NK-92 treated with Interleukin-12 subunit alpha and Interleukin-12 subunit beta, amount 100 ng/mL, for 24 hours (cell line): ENCODE data around the gene C14orf180.

Experiments used
- DNase-seq: peaks from one replicate; lab custom pipeline; 2025; lab: John Stamatoyannopoulos, UW

The C14orf180 gene

GRCh38 chr14:104579507-104579906 is at the start of gene C14orf180:
C14orf180 (plus strand) TSS chr14:104579764; CDS start chr14:104586431, 6,667 bp downstream.
- DNase-seq, result no peak

- no peak for DNase-seq
Observed at GRCh38 chr14:104530646-104531045, 48.9 kb upstream of the C14orf180 start.

DNA sequence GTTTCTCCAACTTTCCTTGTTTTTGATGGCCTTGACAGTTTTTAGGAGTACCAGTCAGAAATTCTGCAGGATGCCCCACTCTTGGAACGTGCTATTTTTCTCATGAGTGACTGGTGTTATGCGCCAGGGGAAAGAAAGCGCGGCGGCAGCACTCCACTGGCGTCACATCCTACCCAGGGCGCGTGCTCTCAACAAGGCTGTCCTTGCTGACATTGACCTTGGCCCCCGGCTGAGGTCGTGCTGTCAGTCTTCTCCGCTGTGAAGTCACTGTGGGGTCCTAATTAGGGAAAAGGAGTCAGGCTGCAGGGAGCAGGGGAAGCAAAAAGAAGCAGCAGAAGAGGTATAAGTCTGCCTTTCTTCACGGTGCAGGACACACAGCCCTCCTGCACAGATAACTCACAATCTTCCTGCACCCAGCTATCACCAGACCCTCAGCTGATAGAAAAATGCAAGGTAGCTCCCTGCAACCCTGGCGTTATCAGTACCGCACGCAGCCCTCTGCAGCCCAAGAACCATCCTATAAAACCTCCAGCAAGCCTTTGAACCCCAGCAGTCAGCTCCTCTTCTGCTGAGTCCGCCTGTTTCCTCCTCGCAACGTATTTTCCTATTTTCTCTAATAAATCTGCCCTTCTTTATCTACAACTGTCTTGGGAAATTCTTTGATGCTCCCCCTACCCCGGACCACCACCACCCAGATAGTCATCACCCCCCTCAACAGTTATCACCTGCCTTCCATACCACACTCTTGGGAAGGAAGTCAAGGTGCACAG is 48.0 kb upstream of the C14orf180 start:
- no peak for DNase-seq

DNA sequence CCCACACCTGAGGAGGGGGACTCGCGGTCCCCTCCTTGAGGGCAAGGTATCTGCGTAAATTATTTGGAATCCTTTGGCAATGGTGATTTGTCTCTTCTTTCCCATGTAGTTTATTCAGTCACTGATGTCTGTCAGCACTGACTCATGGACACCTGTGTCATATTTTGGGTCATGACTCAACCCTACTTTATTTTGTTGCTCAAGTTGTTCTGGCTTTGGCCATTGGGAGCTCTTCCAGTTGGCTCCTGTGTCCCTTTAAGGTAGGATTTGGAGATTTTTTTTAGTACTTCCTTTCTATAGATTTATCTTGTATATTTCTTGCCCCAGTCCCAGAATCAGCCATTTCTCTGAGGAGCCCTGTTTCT is 47.4 kb upstream of the C14orf180 start:
- DNase-seq, result no peak

DNA sequence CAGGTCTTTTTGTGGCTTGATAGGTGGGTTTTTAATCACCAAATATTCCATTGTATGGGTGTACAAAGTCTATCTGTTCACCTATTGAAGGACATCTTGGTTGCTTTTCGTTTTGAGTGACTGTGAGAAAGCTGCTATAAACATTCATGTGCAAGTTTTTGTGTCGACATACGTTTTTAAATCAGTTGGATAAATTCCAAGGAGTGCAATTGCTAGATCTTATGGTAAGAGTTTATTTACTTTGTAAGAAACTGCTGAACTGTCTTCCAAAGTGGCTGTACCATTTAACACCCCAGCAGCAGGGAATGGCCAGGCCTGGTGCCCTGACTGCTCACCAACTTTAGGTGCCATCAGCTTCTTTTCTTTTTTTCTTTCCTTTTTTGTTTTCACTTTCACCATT is 45.5 kb upstream of the C14orf180 start:
- DNase-seq, result no peak

DNA sequence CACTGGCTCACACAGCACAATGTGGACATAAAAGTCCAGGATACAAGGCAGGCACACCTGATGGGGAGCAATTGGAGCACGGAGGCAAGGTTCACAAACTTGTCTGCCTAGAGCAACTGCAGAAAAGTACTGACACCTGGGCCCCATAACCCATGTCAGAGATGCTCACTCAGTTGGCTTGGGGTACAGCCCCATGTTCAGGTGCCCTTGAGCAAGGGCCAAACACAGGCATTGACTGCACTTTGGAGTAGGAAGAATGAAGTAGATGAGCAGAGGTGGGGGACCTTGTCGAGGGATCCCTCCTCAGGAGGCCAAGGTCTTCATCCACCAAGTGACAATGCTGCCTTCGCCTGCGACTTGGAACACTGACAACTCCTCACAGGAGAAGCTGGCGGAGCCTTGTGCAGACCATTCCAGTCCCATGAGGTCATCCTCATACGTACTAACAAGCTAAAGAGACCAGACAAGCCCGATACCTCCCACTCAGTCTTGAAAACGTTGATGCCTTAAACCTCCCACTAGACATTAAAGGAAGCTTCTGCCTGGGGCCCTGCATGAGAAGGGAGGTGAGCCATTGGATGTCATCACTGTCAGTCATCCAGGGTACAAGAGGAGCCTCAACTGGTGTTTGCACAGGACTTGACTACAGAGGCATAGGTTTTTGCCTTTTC is 42.5 kb upstream of the C14orf180 start:
- no peak for DNase-seq

- no peak for DNase-seq
Observed at GRCh38 chr14:104537613-104537988, 42.0 kb upstream of the C14orf180 start.

DNA sequence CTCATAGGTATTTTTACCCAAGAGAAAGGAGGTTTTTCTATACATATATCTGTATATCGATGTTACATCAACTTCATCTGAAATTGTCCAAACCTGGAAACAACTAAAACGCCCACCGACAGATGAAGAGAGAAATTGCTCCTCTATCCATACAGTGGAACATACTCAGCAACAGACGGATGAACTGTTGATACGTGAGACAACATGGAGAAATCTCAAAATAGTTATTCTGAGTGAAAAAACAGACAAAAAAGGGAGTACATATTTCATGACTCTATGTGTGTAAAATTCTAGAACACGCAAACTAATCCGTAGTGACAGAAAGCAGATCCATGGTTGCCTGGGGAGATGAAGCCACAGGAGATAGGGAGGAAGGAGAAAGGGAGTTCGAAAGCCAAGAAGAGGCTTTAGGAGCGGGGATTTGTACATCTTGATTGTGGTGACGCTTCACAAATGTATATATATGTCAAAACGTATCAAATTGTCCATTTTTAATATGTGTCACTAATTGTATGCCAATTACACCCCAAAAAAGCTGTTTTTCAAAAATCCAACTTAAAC is 37.6 kb upstream of the C14orf180 start:
- no peak for DNase-seq

DNA sequence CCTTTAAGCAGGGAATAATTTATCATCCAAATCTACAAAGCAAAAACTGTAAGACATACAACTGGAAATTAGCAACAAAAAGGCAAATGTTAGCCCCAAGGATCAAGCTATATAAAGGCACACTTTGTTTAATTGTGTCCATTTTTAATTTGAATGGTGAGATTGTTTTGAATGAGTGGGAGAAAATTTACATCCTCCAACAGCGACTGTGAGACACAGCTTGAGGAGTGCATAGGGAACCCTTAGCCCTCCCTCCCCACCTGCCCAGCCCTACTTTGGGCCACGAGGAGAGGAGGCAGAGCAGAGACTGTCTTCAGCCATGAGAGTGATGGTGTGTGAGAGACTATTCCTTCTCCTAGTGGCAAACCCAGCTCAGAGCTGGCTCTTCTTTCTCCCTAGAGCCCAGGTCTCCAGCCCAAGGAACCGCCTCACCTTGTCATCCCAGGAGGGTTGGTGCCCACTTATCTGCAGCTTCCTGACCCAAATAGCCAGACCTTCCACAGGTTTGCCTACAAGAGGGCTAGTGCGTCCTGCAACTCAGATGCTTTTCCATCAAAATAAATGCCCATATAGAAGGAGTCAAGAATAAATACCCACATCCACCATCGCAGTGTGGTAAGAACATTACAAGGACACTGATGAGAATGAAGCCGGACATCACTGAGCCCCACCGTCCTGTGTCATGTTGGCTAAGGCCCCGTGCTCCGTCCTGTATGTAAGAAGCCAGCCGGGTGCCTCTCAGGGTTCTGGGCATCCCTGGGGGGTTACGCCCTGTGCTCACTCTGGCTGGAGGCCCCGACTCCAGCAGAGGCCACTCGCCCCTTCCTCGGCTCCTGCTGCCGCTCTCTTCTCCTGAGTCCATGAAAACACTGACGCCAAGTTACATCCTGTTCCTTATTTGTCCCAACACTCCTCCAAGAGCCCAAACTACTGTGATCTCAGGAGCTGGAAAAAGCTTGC is 36.4 kb upstream of the C14orf180 start:
- DNase-seq, result no peak

DNA sequence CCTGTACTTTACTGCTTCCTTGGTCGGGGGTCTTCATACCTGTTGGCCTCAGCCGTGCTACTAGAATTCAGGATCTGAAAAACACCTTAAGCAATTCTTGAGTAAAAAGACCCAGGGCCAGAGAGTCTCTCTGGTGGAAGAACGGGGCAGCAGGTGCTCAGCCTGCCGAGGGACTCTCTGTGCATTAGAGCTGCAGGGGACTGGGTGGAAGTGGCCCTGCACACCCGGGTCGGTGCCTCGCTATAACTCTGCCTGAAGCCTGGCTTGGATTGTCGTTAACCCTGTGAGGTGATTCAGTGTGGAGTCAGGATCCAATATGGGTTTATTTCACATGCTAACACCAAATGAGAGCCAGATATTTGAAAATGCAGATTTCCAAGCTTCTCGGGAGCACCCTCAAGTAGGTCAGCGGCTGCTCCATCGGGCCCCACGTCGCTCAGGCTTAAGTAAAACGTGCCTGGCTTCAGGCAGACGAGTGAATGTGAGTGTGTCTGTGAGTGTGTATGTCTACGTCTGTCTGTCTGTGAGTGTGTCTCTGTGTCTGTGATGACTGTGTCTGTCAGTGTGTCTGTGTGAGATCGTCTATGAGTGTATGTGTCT is 35.1 kb upstream of the C14orf180 start:
- DNase-seq, result no peak

DNA sequence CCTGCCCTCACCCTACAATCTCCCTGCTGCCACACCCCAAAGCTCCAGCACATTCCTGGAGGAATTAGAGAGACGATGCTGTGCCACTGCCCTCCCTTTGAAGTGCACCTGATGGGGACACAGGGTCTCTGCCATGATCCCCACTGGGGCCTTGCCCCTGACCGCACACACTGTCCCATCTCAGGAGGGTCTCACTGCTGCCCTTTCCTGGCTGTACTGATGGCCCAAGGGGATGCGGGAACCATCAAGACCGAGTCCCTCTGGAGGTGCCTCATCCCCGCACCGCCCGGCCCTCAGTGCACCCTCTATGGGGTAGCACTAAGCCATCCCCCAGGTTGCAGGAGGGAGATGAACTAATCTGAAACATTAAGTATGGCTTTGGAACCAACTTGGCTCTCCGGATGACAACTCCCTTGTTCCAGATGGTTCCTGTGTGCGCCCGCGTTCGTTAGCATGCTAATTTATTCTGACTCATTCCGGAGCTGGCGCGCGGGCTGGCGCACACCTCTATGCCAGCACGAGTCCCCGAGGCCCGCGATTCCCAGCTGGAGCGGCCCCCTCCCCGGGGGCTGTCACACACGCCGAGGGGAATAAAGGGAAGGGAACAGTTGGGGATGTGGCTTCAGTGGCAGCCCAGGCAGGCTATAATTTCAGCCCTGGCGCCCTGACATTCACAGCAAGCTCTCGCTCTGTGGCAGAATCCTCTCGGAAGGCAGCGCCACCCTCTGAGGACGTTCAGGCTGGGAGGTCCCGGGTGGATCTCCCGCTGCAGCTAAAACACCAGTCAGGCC is 34.2 kb upstream of the C14orf180 start:
- no peak for DNase-seq

DNA sequence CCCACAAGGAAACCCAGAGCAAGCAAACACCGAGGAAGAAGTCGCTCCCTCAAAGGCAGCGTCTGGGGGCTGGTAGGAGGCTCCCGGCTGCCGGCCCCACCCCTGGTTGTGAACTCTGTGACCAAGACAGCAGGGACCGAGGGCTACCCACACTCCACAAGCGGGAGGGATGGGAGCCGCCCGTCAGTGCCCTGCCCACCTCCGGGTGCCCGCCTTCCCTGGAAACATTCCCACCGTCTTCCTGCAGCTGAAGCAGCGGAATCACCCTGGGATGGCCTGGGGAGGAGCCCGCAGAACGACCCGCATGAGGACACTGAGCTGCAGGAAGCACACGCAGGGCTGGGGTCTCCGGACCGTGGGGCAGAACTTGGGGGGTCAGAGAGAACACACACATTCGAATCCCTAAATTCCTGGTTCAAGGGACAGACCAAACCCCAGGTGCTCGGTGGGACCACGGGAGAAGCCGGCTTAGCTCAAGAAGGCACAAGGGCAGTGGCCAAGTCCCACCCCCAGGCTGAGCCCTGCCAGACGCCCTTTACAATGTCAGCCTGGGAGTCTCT is 33.5 kb upstream of the C14orf180 start:
- no peak for DNase-seq

- no peak for DNase-seq
Observed at GRCh38 chr14:104546591-104547309, 32.8 kb upstream of the C14orf180 start.

DNA sequence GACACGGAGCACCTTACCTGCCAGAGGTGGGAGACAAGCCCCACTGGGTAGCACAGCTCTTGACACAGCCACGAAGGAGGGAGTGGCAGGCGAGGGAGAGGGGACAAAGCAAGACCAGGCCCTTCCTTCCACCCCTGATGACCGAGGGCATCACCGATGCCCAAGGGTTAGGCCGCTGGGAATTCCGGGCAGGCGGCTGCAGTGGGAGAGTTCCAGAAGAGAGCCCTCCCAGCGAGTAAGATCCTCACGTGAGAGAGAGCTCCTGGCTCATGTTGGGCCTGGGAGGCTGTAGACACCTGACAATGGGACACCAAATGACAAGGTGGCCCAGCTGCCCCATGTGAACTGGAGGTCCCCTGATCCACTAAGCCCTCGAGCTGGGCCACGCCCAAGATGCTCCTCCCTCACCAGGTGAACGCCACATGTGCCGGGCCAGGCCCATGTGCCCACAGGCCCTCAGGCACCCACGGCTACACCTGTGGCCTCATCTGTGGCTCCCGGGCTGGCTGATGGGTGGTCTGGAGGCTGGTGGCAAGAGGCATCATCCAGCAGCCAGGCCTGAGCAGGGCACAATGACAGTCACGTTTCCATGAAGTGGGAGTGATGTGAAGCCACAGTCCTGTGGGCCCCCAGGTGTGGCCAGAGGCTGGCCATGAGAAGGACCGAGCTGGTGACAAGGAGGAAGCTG is 32.1 kb upstream of the C14orf180 start:
- no peak for DNase-seq

DNA sequence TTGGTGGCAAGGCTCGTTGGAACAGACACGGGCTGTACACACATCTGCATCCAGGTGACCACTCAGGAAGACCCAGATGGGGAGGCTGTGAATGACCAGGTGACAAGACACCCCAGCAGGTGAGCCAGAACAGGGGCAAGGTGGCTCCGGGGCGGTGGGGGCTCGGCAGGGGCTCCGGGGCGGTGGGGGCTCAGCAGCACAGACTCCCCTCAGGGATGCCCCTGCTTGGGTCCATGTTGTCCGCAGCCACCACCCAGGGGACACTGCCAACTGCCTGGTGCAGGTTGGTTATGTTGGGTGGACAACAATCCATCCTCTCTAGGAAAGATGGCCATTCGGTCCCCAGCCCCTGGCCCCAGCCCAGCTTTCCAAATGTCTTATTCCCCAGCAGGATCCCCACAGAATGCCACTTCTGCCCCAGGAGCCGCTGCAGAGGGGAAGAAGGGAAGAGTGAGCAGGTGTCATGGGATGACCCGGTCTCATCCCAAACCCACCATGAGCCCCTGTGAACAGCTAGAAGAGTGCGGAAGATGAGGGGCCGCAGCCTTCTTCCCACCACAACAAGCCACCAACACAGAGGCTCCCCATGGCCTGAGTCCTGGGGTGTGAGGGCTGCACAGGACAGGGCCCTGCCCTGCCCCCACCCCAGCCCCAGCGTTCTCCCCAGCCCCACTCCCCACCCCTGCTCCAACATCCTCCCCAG is 31.4 kb upstream of the C14orf180 start:
- no peak for DNase-seq

GRCh38 chr14:104548802-104549535 is 30.6 kb upstream of the C14orf180 start:
- DNase-seq, result no peak

DNA sequence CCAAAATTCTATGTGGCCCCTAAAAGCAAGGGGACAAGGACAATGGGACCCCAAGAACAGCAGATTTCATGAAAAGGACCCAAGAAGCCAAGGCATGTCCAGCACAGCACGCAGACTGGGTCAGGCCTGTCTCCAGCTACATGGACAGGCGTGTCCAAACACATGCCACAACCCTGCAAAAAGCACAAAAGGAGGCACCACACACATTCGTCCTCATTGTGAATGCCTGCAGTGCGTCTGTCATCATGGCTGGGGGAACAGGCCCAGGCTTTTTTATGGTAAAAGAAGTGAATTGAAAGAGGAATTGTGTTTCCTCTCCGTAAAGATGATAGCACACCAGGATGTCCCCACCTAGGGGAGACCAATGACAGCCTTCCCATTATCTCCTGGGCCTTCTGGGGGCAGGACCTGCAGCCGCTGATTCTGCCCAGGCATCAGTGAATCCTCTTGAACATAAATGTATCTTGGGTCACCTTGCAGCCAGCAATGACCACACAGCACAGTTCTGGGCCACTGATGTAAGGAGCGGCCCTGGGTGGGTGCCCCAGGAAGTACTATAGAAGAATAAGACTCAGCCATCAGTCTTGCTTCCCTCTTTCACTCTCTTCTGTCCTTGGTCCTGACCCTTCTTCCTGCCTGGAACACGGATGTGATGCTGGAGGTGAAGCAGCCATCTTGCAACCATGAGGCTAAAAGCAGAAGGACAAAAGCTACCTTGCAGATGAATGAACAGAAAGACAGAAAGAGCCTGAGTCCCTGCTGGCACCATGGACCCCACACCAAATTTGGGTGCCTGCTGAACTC is 29.8 kb upstream of the C14orf180 start:
- no peak for DNase-seq
